GM18951 (cell line): ENCODE data around the gene STON2.

Source experiments
- POLR2A ChIP-seq: IDR thresholded peaks from 4 replicates; pipeline ENCODE4 v1.6.1; 2011; ENCODE audit warnings: mild to moderate bottlenecking; ENCODE audit not compliant: insufficient read length, insufficient read depth; ENCODE audit errors: extremely low read depth
- in situ Hi-C: fragments of 300-500 bp; cut with MboI; formaldehyde crosslinking; loops from one replicate; pipeline ENCODE4 v1.12.0; 2022; ENCODE audit warnings: low sequenced_read_pairs, mixed read lengths, inconsistent platforms; ENCODE audit not compliant: unreplicated experiment

STON2 gene

GRCh38 chr14:81408595-81408994, 8.5 kb upstream of the STON2 start:
- no peak for TF ChIP-seq POLR2A
- in situ Hi-C loops = no loop called here

- TF ChIP-seq POLR2A = no peak
- in situ Hi-C loops = no loop called here
Measured at GRCh38 chr14:81406863-81407262, 6.7 kb upstream of the STON2 start.

- in situ Hi-C loops = no loop called here
- TF ChIP-seq POLR2A = no peak
Measured at GRCh38 chr14:81402123-81402495, 2.0 kb upstream of the STON2 start.

GRCh38 chr14:81401420-81402122, 1.4 kb upstream of the STON2 start:
- in situ Hi-C loops = no loop called here
- TF ChIP-seq POLR2A = no peak

DNA sequence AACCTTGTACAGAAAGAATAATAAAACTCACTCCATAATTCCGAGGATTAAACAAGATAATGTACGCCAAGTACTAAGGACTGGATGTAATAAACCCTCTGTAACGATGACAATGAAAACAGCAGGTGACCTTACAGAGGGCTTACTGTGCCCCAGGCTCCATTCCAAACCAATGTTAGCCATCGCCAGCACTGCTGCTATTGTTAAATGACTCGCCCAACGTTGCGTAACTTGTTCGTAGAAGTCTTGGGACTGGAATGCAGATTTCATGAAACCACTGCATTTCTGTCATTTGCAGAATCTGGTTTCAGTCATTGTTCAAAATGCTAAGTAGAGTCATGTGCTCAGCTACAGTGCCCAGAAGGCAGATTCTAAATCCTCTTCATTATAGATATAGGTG, 728 bp upstream of the STON2 start:
- in situ Hi-C loops = no loop called here
- TF ChIP-seq POLR2A = no peak

- in situ Hi-C loops = no loop called here
- TF ChIP-seq POLR2A = no peak
Measured at GRCh38 chr14:81398196-81398891, 1.8 kb downstream of the STON2 start.

- in situ Hi-C loops = no loop called here
- TF ChIP-seq POLR2A = no peak
Measured at GRCh38 chr14:81396113-81396512, 4.0 kb downstream of the STON2 start.

GRCh38 chr14:81394739-81395138, 5.4 kb downstream of the STON2 start:
- in situ Hi-C loops = no loop called here
- no peak for TF ChIP-seq POLR2A

DNA sequence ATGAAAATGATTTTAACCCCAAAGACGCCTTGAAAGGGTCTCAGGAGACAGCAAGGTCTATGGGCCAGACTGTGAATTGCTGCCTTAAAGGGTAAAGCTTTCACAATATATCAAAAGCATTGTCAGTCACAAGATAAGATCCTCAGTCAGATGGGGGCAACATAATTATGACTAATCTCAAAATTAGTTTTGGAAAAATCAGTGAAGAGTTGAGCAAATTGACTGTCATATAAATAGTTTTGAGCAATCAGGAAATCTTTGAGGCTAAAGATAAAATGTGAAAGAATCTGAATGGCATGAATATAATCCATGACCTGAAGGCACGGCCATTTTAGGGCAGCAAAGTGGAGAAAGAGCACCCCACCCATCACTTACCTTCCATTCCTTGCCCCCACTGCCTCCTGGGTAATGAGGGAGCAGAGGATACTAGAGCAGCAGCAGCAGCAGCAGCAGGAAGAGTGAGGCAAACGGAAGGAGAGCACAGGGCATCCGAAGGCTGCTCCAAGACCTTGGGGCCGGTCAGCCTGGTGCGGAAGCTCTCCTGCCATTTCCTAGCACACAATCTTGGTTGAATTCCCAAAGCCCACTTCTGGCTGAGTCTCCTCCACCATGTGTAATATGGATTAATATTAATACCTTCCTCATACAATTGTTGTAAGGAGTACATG, 7.0 kb downstream of the STON2 start:
- no peak for TF ChIP-seq POLR2A
- in situ Hi-C loops = no loop called here

GRCh38 chr14:81392052-81392451, 8.1 kb downstream of the STON2 start:
- in situ Hi-C loops = no loop called here
- no peak for TF ChIP-seq POLR2A

- in situ Hi-C loops = no loop called here
Measured at GRCh38 chr14:81390696-81391095, 9.4 kb downstream of the STON2 start.

GRCh38 chr14:81388336-81388735, 11.8 kb downstream of the STON2 start:
- no peak for TF ChIP-seq POLR2A
- in situ Hi-C loops = no loop called here

More at GRCh38 chr14:81390696-81391095, 9.4 kb downstream of the STON2 start:
- TF ChIP-seq POLR2A = no peak

- in situ Hi-C loops = no loop called here
- TF ChIP-seq POLR2A = no peak
Measured at GRCh38 chr14:81386290-81386745, 13.8 kb downstream of the STON2 start.

- no peak for TF ChIP-seq POLR2A
- in situ Hi-C loops = no loop called here
Measured at GRCh38 chr14:81385886-81386285, 14.2 kb downstream of the STON2 start.
